Ovary (tissue), 9 donors: ENCODE measurements around the gene GLYR1. TPM values are rescaled to one million over a fixed set of nuclear protein-coding genes. Genes with fewer than 3 reads are reported as not detected.

Source experiments
- DNase-seq, 5 donors: peaks; one replicate each; pipeline ENCODE4 v3.0.0-alpha.2; 2019 to 2020
- H3K27ac ChIP-seq, 2 donors: fragments of 200-600 bp; one replicate each; pipeline versions ENCODE4 v1.5.1 to v1.8.0; 2019 to 2022
- H3K27me3 ChIP-seq: fragments of 200-600 bp; one replicate; pipeline ENCODE4 v1.8.0; 2022
- H3K36me3 ChIP-seq: fragments of 200-600 bp; sonication (generic); one replicate; pipeline ENCODE4 v1.5.1; 2019
- H3K4me1 ChIP-seq: one replicate; pipeline ENCODE4 v1.8.1; 2013; ENCODE audit warnings: mild to moderate bottlenecking, moderate library complexity; ENCODE audit not compliant: insufficient read depth
- H3K4me3 ChIP-seq: fragments of 200-600 bp; sonication (generic); one replicate; pipeline ENCODE4 v1.5.1; 2017
- H3K9me3 ChIP-seq, 2 donors: fragments of 200-600 bp in 1 of 2; sonication (generic) in 1 of 2; one replicate each; pipeline versions ENCODE4 v1.5.1 to v1.8.1; 2013 to 2019; ENCODE audit warnings: mild to moderate bottlenecking in 1 of 2, moderate library complexity in 1 of 2
- EP300 ChIP-seq: sonication (generic); formaldehyde crosslinking; IDR thresholded peaks from one replicate; pipeline ENCODE4 v1.6.1; 2017; ENCODE audit warnings: antibody characterized with exemption
- POLR2A ChIP-seq: fragments of 450-650 bp; IDR thresholded peaks from one replicate; pipeline ENCODE4 v1.6.1; 2017; ENCODE audit warnings: antibody characterized with exemption, mild to moderate bottlenecking, moderate library complexity
- WGBS, 3 donors: extraction: QIAGEN DNeasy Blood & Tissue Kit in 1 of 3; methylation state at CpG; one replicate each; pipeline versions ENCODE4 v1.1.5 to v1.1.7; 2013 to 2017; 5-methylcytosine and 5-hydroxymethylcytosine counted together
- intact Hi-C, 4 donors: fragments of 100-400 bp; cut with DNase I; formaldehyde crosslinking; loops; one replicate each; pipeline versions ENCODE4 v1.11.0 to v1.15.1; 2022 to 2023
- polyA plus RNA-seq, 2 donors: library from polyadenylated mRNA; stranded (reverse); fragments of 200-250 nt in 1 of 2; fragments of 350-450 nt in 1 of 2; fragmentation: Illumina TruSeq in 1 of 2; extraction: RNeasy Lipid Tissue Mini Kit (QIAGEN cat#74804) in 1 of 2; gene quantifications; one replicate each; pipeline ENCODE4 v1.2.3, GENCODE V29; 2013 to 2014
- total RNA-seq, 7 donors: library from RNA; depleted of rRNA in 2 of 7; stranded (reverse); fragments of >200 nt in 2 of 7; fragmentation: NEBNext Ultra II Directional in 3 of 7; extraction: Animal tissue kit (Norgen Biotek cat#: 25700) in 3 of 7; gene quantifications; one replicate each; pipeline versions ENCODE4 v1.1.0 to v1.2.4, GENCODE V29; 2016 to 2023
- TF ChIP-seq, protein P1 (sequence below), 3 donors: fragments of 450-650 bp in 2 of 3; fragments of 200-600 bp in 1 of 3; IDR thresholded peaks; one replicate each; pipeline versions ENCODE4 v1.5.1 to v1.8.0; 2016 to 2022; ENCODE audit warnings: antibody characterized with exemption in 3 of 3, mild to moderate bottlenecking in 1 of 3
- donor health status: DM: no; HTN: no; CAD: no; lungs with moderate emphysema.
- donor health status: DM: no; HTN: no; CAD: no.
- donor health status: Bipolar disorder and iron deficiency.
- donor health status: DM: yes; HTN: yes; CAD: no.
- donor health status: DM: no; HTN: no; CAD: no.
- donor health status: DM: yes; HTN: yes; CAD: no.

The GLYR1 gene
- total and polyA plus RNA-seq, 9 donors: 30.3 to 79.5 (median 69.7) TPM

DNA sequence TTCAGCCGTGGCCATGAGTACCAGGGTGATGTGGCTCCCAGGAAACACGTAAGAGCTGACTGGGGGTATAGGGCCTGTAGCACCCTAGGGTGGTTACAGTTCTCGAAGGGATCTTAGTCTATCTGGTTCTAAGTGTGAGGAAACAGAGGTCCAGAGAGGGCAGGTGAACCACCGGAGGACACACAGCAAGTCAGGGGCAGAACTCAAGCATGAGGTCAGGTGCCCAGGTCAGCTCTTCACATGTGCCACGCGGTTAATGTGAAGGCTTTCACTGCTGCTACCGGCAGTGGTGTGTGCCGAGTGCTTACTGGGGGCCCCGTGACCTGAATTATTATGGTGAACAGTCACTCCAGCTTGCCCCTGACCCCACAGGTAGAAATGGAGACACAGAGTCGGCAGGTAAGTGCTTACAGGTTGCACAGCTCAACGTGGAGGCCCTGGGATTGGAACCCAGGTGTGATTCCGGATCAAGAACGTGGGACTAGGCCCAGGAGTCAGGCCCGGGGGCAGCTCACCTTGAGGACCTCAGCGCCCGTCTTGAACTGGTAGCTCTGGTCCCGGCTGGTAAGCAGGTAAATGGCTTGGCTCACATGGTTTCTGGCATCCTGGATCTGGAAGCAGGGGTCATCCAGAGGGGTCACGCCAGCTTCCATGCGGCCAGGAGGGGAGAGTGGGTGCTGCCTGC, 47.8 kb downstream of the GLYR1 start:
- no peak for TF ChIP-seq POLR2A
- TF ChIP-seq EP300: no peak
- TF ChIP-seq, protein P1, sequence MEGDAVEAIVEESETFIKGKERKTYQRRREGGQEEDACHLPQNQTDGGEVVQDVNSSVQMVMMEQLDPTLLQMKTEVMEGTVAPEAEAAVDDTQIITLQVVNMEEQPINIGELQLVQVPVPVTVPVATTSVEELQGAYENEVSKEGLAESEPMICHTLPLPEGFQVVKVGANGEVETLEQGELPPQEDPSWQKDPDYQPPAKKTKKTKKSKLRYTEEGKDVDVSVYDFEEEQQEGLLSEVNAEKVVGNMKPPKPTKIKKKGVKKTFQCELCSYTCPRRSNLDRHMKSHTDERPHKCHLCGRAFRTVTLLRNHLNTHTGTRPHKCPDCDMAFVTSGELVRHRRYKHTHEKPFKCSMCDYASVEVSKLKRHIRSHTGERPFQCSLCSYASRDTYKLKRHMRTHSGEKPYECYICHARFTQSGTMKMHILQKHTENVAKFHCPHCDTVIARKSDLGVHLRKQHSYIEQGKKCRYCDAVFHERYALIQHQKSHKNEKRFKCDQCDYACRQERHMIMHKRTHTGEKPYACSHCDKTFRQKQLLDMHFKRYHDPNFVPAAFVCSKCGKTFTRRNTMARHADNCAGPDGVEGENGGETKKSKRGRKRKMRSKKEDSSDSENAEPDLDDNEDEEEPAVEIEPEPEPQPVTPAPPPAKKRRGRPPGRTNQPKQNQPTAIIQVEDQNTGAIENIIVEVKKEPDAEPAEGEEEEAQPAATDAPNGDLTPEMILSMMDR (IDR thresholded peaks at IDR 0.05): no peak
- intact Hi-C loops: no loop called here
- Histone ChIP-seq H3K4me1 (peaks cover 7% of the 10 kb centered on the region), H3K9me3 (no peaks in the 10 kb centered on the region), H3K27ac (no peak overlapping the region), H3K36me3 (no peaks in the 10 kb centered on the region), H3K4me3 (no peak overlapping the region), H3K27me3 (no peaks in the 10 kb centered on the region)
- no peak for DNase-seq
- WGBS, 3 donors: 92 to 93% (median 92%) methylated on average over 19 of the region's 19 CpGs

DNA sequence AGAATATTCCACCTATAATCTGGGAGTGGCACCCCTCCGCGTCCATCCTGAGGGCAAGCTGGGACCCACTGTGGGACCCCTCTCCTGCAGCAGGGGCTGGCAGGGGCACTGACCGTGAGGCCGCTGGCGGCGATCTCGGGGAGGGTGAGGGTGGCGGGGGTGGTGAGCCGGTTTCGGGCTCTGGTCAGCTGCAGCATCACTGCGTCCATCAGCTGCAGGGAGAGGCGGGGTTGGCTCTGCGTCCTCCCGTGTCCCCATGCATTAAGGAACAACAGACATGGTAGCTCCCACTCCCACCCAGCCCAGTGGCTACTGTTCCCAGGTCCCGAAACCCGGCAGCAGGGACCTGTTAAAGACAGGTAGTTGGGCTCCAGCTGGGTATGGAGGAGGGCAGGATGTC, 48.6 kb downstream of the GLYR1 start:
- Histone ChIP-seq H3K4me3 (no peak overlapping the region), H3K4me1 (peaks cover 7% of the 10 kb centered on the region)
- WGBS, 3 donors: 87 to 93% (median 91%) methylated on average over 16 of the region's 16 CpGs

DNA sequence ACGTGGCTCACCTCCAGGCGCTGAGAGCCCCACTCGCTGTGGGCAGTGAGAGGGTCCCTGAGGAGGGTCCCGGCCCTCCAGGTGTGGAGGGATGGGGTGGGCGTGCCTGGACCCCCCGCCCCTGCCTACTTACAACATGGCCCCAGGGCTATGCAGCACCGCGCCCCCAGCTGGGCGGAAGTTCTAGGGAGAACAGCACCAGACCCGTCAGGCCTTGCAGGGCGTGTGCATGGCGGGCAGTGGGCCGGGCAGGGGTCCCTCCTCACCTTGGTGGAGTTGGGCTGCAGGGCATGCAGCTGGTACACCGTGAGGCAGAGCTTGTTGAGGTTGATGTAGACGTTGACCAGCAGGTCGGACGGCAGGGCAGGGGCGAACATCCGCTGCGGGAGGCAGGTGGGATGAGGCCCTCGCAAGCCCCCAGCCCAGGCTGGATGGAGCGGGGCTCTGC, 49.3 kb downstream of the GLYR1 start:
- TF ChIP-seq, protein P1 (IDR thresholded peaks at IDR 0.05): no peak
- no peak for TF ChIP-seq POLR2A
- TF ChIP-seq EP300: no peak
- Histone ChIP-seq H3K36me3 (no peaks in the 10 kb centered on the region), H3K9me3 (no peaks in the 10 kb centered on the region), H3K27ac (no peak overlapping the region), H3K27me3 (no peaks in the 10 kb centered on the region), H3K4me3 (no peak overlapping the region), H3K4me1 (peaks cover 7% of the 10 kb centered on the region)
- 90 to 92% (median 91%) methylated on average over 16 to 22 of the region's 22 CpGs for WGBS, 3 donors
- no peak for DNase-seq
- intact Hi-C loops: no loop called here

More for the DNA sequence above, 48.6 kb downstream of the GLYR1 start:
- Histone ChIP-seq H3K27ac (no peak overlapping the region), H3K9me3 (no peaks in the 10 kb centered on the region), H3K27me3 (no peaks in the 10 kb centered on the region), H3K36me3 (no peaks in the 10 kb centered on the region)
- no peak for TF ChIP-seq EP300
- TF ChIP-seq POLR2A: no peak
- TF ChIP-seq, protein P1 (IDR thresholded peaks at IDR 0.05): no peak
- no peak for DNase-seq
- intact Hi-C loops: no loop called here

DNA sequence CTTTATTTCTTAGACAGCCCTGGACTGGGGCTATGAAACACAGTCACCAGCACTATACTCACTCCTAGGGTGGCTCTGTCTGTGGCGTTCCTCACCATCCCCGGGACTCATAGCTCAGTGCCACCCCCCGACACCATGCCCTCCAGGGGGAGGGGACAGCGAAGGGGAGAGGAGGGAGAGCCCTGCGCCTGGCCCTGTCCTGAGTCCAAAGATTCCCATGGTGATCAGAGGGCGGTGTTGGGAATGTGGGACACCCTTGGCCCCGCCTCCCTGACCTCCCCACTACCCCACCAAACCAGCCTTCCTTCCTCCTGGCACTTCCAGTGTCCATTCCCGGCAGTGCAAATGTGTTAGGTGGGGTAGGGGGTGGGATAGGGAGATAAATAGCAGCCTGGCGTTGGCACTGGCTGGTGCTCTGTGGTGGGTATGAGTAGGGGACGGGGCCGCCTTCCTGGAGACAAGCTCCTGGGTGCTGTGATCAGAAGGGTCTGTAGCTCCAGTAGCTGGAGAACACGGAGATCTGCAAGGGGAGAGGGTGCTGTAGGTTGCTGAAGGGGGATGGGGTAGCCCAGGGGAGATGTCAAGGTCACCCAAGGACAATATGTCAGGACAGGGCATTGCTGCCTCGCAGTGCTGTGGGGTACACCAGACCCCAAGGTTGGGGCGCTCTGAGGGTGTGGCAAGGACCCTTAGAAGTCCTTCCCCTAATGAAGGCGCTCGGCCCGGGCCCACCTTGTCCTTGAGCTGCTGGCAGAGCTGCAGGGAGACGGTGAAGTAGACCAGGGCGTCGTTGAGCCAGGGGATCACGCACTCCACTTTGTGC, 49.9 kb downstream of the GLYR1 start:
- Histone ChIP-seq H3K4me1 (peaks cover 7% of the 10 kb centered on the region), H3K27me3 (no peaks in the 10 kb centered on the region), H3K36me3 (no peaks in the 10 kb centered on the region), H3K4me3 (no peak overlapping the region), H3K9me3 (no peaks in the 10 kb centered on the region), H3K27ac (no peak overlapping the region)
- TF ChIP-seq, protein P1 (IDR thresholded peaks at IDR 0.05): no peak
- no peak for TF ChIP-seq POLR2A
- no peak for TF ChIP-seq EP300
- 77 to 83% (median 79%) methylated on average over 21 of the region's 21 CpGs for WGBS, 3 donors
- intact Hi-C loops: no loop called here
- no peak for DNase-seq
